ENCODE measurements around the gene CD2AP.
"Not testable (repeated sequence)": the region's sequence is repeated elsewhere in the genome, so short reads cannot be mapped to it uniquely, and the experiment has no call there.

DNA sequence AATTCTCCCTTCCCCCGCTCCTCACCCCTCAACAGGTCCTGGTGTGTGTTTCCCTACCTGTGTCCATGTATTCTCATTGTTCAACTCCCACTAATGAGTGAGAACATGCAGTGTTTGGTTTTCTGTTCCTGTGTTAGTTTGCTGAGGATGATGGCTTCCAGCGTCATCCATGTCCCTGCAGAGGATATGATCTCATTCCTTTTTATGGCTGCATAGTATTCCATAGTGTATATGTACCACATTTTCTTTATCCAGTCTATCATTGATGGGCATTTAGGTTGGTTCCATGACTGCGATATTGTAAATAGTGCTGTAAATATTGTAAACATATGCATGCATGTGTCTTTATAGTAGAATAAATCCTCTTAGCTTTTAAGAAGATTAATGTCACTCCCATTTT lies 89.0 kb downstream of the CD2AP start:
- TF ChIP-seq, protein P1, sequence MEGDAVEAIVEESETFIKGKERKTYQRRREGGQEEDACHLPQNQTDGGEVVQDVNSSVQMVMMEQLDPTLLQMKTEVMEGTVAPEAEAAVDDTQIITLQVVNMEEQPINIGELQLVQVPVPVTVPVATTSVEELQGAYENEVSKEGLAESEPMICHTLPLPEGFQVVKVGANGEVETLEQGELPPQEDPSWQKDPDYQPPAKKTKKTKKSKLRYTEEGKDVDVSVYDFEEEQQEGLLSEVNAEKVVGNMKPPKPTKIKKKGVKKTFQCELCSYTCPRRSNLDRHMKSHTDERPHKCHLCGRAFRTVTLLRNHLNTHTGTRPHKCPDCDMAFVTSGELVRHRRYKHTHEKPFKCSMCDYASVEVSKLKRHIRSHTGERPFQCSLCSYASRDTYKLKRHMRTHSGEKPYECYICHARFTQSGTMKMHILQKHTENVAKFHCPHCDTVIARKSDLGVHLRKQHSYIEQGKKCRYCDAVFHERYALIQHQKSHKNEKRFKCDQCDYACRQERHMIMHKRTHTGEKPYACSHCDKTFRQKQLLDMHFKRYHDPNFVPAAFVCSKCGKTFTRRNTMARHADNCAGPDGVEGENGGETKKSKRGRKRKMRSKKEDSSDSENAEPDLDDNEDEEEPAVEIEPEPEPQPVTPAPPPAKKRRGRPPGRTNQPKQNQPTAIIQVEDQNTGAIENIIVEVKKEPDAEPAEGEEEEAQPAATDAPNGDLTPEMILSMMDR (IDR thresholded peaks at IDR 0.05): not testable (repeated sequence)
- TF ChIP-seq POLR2AphosphoS5, EP300 (IDR thresholded peaks at IDR 0.05): not testable (repeated sequence)

Measured in gastroesophageal sphincter (tissue), 3 donors.